ENCODE data around the gene TSPAN17.
A peak's percentile ranks its signal among the peaks of the same experiment; 100 is the strongest.
"Not testable (repeated sequence)": the region's sequence is repeated elsewhere in the genome, so short reads cannot be mapped to it uniquely, and the experiment has no call there.

TSPAN17 gene

GRCh38 chr5:176697934-176698538 lies 50.8 kb downstream of the TSPAN17 start:
- H2BK120ac ChIP-seq (ENCODE audit: low read depth, low read length) = no peak overlapping the region
- H3K4ac ChIP-seq (ENCODE audit: low read depth in 1 of 2, low read length in 2 of 2) = no peak overlapping the region
- no peak overlapping the region for H3K9ac ChIP-seq (ENCODE audit: low read length)
- H3K27me3 ChIP-seq (ENCODE audit: control insufficient read depth in 1 of 2, insufficient read depth in 1 of 2, low read length in 2 of 2) = peaks cover 72 to 96% of the 10 kb centered on the region in 2 experiments
- no peaks in the 10 kb centered on the region for H3K79me1 ChIP-seq (replicated peaks; ENCODE audit: low read length, poor library complexity, severe bottlenecking)
- H2AFZ ChIP-seq (ENCODE audit: low read depth, low read length) = no peak overlapping the region
- no peaks in the 10 kb centered on the region for H3K9me3 ChIP-seq (ENCODE audit: control insufficient read depth, low read length)
- no peak overlapping the region for H2BK12ac ChIP-seq (ENCODE audit: low read length in 2 of 2)
- peak overlapping the region in 1 of 2 experiments; percentile 18 for H3K23ac ChIP-seq (ENCODE audit: low read length in 2 of 2)
- H3K4me2 ChIP-seq (ENCODE audit: low read length, poor library complexity, severe bottlenecking) = no peak overlapping the region
- H4K8ac ChIP-seq (ENCODE audit: low read length) = no peak overlapping the region
- no peak overlapping the region for H3K27ac ChIP-seq (ENCODE audit: low read length, poor library complexity, severe bottlenecking)
- H2BK15ac ChIP-seq (ENCODE audit: low read depth, poor library complexity, severe bottlenecking) = no peak overlapping the region
- no peak for DNase-seq
- no peaks in the 10 kb centered on the region for H3K4me1 ChIP-seq (ENCODE audit: control insufficient read depth, insufficient read depth, low read depth, low read length)
- H3K36me3 ChIP-seq (ENCODE audit: control insufficient read depth in 1 of 2, insufficient read depth in 2 of 2, low read depth in 1 of 2, low read length in 2 of 2) = no peaks in the 10 kb centered on the region
- no peak overlapping the region for H4K91ac ChIP-seq (ENCODE audit: low read length)
- no peak overlapping the region for H3K14ac ChIP-seq (ENCODE audit: low read length in 2 of 2)
- H2AK5ac ChIP-seq (ENCODE audit: low read length, severe bottlenecking) = no peak overlapping the region
- H3K18ac ChIP-seq (ENCODE audit: low read depth in 1 of 2, low read length in 2 of 2) = no peak overlapping the region
- H3K4me3 ChIP-seq (ENCODE audit: insufficient read depth in 1 of 2, low read depth in 1 of 2, low read length in 2 of 2) = no peak overlapping the region
- WGBS = 79% methylated on average over 6 of the region's 9 CpGs
- no peak overlapping the region for H2BK5ac ChIP-seq (ENCODE audit: low read depth, low read length, poor library complexity, severe bottlenecking)

- WGBS = 94% methylated on average over 3 of the region's 5 CpGs
Observed at GRCh38 chr5:176699446-176699845, 52.2 kb downstream of the TSPAN17 start.

GRCh38 chr5:176700239-176700847 lies 53.1 kb downstream of the TSPAN17 start:
- Histone ChIP-seq H2BK12ac (ENCODE audit: low read length in 2 of 2) (no peak overlapping the region), H4K91ac (ENCODE audit: low read length) (no peak overlapping the region), H3K27me3 (ENCODE audit: control insufficient read depth in 1 of 2, insufficient read depth in 1 of 2, low read length in 2 of 2) (peaks cover 64 to 95% of the 10 kb centered on the region in 2 experiments), H3K36me3 (ENCODE audit: control insufficient read depth in 1 of 2, insufficient read depth in 2 of 2, low read depth in 1 of 2, low read length in 2 of 2) (no peaks in the 10 kb centered on the region), H3K79me1 (replicated peaks; ENCODE audit: low read length, poor library complexity, severe bottlenecking) (no peaks in the 10 kb centered on the region), H3K4me2 (ENCODE audit: low read length, poor library complexity, severe bottlenecking) (peak overlapping the region; percentile 41), H3K18ac (ENCODE audit: low read depth in 1 of 2, low read length in 2 of 2) (no peak overlapping the region), H2AK5ac (ENCODE audit: low read length, severe bottlenecking) (no peak overlapping the region), H3K4me3 (ENCODE audit: insufficient read depth in 1 of 2, low read depth in 1 of 2, low read length in 2 of 2) (no peak overlapping the region), H4K8ac (ENCODE audit: low read length) (no peak overlapping the region), H3K23ac (ENCODE audit: low read length in 2 of 2) (no peak overlapping the region), H2BK120ac (ENCODE audit: low read depth, low read length) (no peak overlapping the region), H2AFZ (ENCODE audit: low read depth, low read length) (no peak overlapping the region), H2BK5ac (ENCODE audit: low read depth, low read length, poor library complexity, severe bottlenecking) (no peak overlapping the region), H2BK15ac (ENCODE audit: low read depth, poor library complexity, severe bottlenecking) (no peak overlapping the region), H3K9ac (ENCODE audit: low read length) (no peak overlapping the region), H3K9me3 (ENCODE audit: control insufficient read depth, low read length) (no peaks in the 10 kb centered on the region), H3K14ac (ENCODE audit: low read length in 2 of 2) (no peak overlapping the region), H3K4ac (ENCODE audit: low read depth in 1 of 2, low read length in 2 of 2) (no peak overlapping the region), H3K4me1 (ENCODE audit: control insufficient read depth, insufficient read depth, low read depth, low read length) (no peaks in the 10 kb centered on the region), H3K27ac (ENCODE audit: low read length, poor library complexity, severe bottlenecking) (no peak overlapping the region)
- no peak for DNase-seq
- WGBS = 34% methylated on average over 12 of the region's 16 CpGs

More at GRCh38 chr5:176699446-176699845, 52.2 kb downstream of the TSPAN17 start:
- H3K79me1 ChIP-seq (replicated peaks; ENCODE audit: low read length, poor library complexity, severe bottlenecking); H3K36me3 ChIP-seq (ENCODE audit: control insufficient read depth in 1 of 2, insufficient read depth in 2 of 2, low read depth in 1 of 2, low read length in 2 of 2); H3K18ac ChIP-seq (ENCODE audit: low read depth in 1 of 2, low read length in 2 of 2); H3K23ac ChIP-seq (ENCODE audit: low read length in 2 of 2); H2BK12ac ChIP-seq (ENCODE audit: low read length in 2 of 2); DNase-seq; H2BK120ac ChIP-seq (ENCODE audit: low read depth, low read length); H3K4me3 ChIP-seq (ENCODE audit: insufficient read depth in 1 of 2, low read depth in 1 of 2, low read length in 2 of 2); H3K4me2 ChIP-seq (ENCODE audit: low read length, poor library complexity, severe bottlenecking); H2BK15ac ChIP-seq (ENCODE audit: low read depth, poor library complexity, severe bottlenecking); H3K4ac ChIP-seq (ENCODE audit: low read depth in 1 of 2, low read length in 2 of 2); H2AFZ ChIP-seq (ENCODE audit: low read depth, low read length); H2AK5ac ChIP-seq (ENCODE audit: low read length, severe bottlenecking); H3K9ac ChIP-seq (ENCODE audit: low read length); H3K27ac ChIP-seq (ENCODE audit: low read length, poor library complexity, severe bottlenecking); H4K8ac ChIP-seq (ENCODE audit: low read length); H3K4me1 ChIP-seq (ENCODE audit: control insufficient read depth, insufficient read depth, low read depth, low read length); H3K9me3 ChIP-seq (ENCODE audit: control insufficient read depth, low read length); H2BK5ac ChIP-seq (ENCODE audit: low read depth, low read length, poor library complexity, severe bottlenecking); H3K14ac ChIP-seq (ENCODE audit: low read length in 2 of 2); H4K91ac ChIP-seq (ENCODE audit: low read length): not testable (repeated sequence)
- peaks cover 64 to 95% of the 10 kb centered on the region in 2 experiments for H3K27me3 ChIP-seq (ENCODE audit: control insufficient read depth in 1 of 2, insufficient read depth in 1 of 2, low read length in 2 of 2)

- peaks cover 56 to 93% of the 10 kb centered on the region in 2 experiments for H3K27me3 ChIP-seq (ENCODE audit: control insufficient read depth in 1 of 2, insufficient read depth in 1 of 2, low read length in 2 of 2)
- no peak overlapping the region for H2BK5ac ChIP-seq (ENCODE audit: low read depth, low read length, poor library complexity, severe bottlenecking)
- no peak for DNase-seq
- H3K4me3 ChIP-seq (ENCODE audit: insufficient read depth in 1 of 2, low read depth in 1 of 2, low read length in 2 of 2) = no peak overlapping the region
- H3K27ac ChIP-seq (ENCODE audit: low read length, poor library complexity, severe bottlenecking) = no peak overlapping the region
- no peaks in the 10 kb centered on the region for H3K36me3 ChIP-seq (ENCODE audit: control insufficient read depth in 1 of 2, insufficient read depth in 2 of 2, low read depth in 1 of 2, low read length in 2 of 2)
- no peak overlapping the region for H3K23ac ChIP-seq (ENCODE audit: low read length in 2 of 2)
- no peak overlapping the region for H2BK120ac ChIP-seq (ENCODE audit: low read depth, low read length)
- no peak overlapping the region for H4K8ac ChIP-seq (ENCODE audit: low read length)
- no peak overlapping the region for H3K14ac ChIP-seq (ENCODE audit: low read length in 2 of 2)
- H3K4me2 ChIP-seq (ENCODE audit: low read length, poor library complexity, severe bottlenecking) = no peak overlapping the region
- no peak overlapping the region for H2AFZ ChIP-seq (ENCODE audit: low read depth, low read length)
- no peak overlapping the region for H3K9ac ChIP-seq (ENCODE audit: low read length)
- no peaks in the 10 kb centered on the region for H3K79me1 ChIP-seq (replicated peaks; ENCODE audit: low read length, poor library complexity, severe bottlenecking)
- no peak overlapping the region for H4K91ac ChIP-seq (ENCODE audit: low read length)
- H2BK15ac ChIP-seq (ENCODE audit: low read depth, poor library complexity, severe bottlenecking) = no peak overlapping the region
- H3K4ac ChIP-seq (ENCODE audit: low read depth in 1 of 2, low read length in 2 of 2) = no peak overlapping the region
- no peaks in the 10 kb centered on the region for H3K4me1 ChIP-seq (ENCODE audit: control insufficient read depth, insufficient read depth, low read depth, low read length)
- H3K9me3 ChIP-seq (ENCODE audit: control insufficient read depth, low read length) = no peaks in the 10 kb centered on the region
- no peak overlapping the region for H2AK5ac ChIP-seq (ENCODE audit: low read length, severe bottlenecking)
- H2BK12ac ChIP-seq (ENCODE audit: low read length in 2 of 2) = no peak overlapping the region
- WGBS = 84% methylated on average over 27 of the region's 27 CpGs
- no peak overlapping the region for H3K18ac ChIP-seq (ENCODE audit: low read depth in 1 of 2, low read length in 2 of 2)
Observed at GRCh38 chr5:176702671-176703641, 55.7 kb downstream of the TSPAN17 start.

Measured in mesenchymal stem cell (in vitro differentiated cells and primary cell).